Transverse colon (tissue), 4 donors: ENCODE data around the gene CFAP65. TPM values are rescaled to one million over a fixed set of nuclear protein-coding genes. Genes with fewer than 3 reads are reported as not detected.
A peak's percentile ranks its signal among the peaks of the same experiment; 100 is the strongest.

ENCODE experiments used
- DNase-seq: peaks from one replicate; pipeline ENCODE4 v3.0.0-alpha.2; 2019
- H3K27ac ChIP-seq, 4 donors: fragments of 200-600 bp; sonication (generic); 2 replicates each; pipeline ENCODE4 v1.5.1; 2016 to 2018; ENCODE audit warnings: inconsistent platforms in 4 of 4
- H3K27me3 ChIP-seq: fragments of 200-600 bp; sonication (generic); 2 replicates; pipeline ENCODE4 v1.5.1; 2017; ENCODE audit warnings: inconsistent platforms
- H3K36me3 ChIP-seq, 4 donors: fragments of 200-600 bp; sonication (generic); 2 replicates each; pipeline ENCODE4 v1.5.1; 2017 to 2019; ENCODE audit warnings: inconsistent platforms in 4 of 4
- H3K4me1 ChIP-seq, 4 donors: fragments of 200-600 bp; sonication (generic); 2 replicates each; pipeline ENCODE4 v1.5.1; 2017 to 2020; ENCODE audit warnings: inconsistent platforms in 4 of 4
- H3K4me3 ChIP-seq, 4 donors: fragments of 200-600 bp; sonication (generic); 1 replicate in 1 of 4; 2 replicates in 3 of 4; pipeline versions ENCODE4 v1.5.1 to v1.6.1; 2017 to 2019; ENCODE audit warnings: inconsistent platforms in 4 of 4
- H3K9me3 ChIP-seq, 2 donors: fragments of 200-600 bp; sonication (generic); 2 replicates each; pipeline ENCODE4 v1.5.1; 2017 to 2019; ENCODE audit warnings: inconsistent platforms in 2 of 2
- CTCF ChIP-seq, 5 experiments: fragments of 200-600 bp in 3 of 5; fragments of 450-650 bp in 2 of 5; sonication (generic) in 3 of 5; IDR thresholded peaks; 1 replicate in 2 of 5; 2 replicates in 3 of 5; pipeline ENCODE4 v1.5.1; 2016 to 2017; ENCODE audit warnings: antibody characterized with exemption in 5 of 5, inconsistent platforms in 3 of 5, mild to moderate bottlenecking in 2 of 5, moderate library complexity in 1 of 5
- EP300 ChIP-seq: sonication (generic); formaldehyde crosslinking; IDR thresholded peaks from one replicate; pipeline ENCODE4 v1.6.1; 2017; ENCODE audit warnings: antibody characterized with exemption, low read depth
- POLR2A ChIP-seq: fragments of 450-650 bp; IDR thresholded peaks from one replicate; pipeline ENCODE4 v1.6.1; 2016; ENCODE audit warnings: antibody characterized with exemption, mild to moderate bottlenecking, moderate library complexity
- POLR2AphosphoS5 ChIP-seq, 3 donors: sonication (generic); formaldehyde crosslinking; IDR thresholded peaks; one replicate each; pipeline ENCODE4 v1.6.1; 2016; ENCODE audit warnings: antibody characterized with exemption in 3 of 3
- WGBS, 2 donors: methylation state at CpG; one replicate each; pipeline ENCODE4 v1.1.5; 2018; ENCODE audit warnings: low coverage in 1 of 2; 5-methylcytosine and 5-hydroxymethylcytosine counted together
- in situ Hi-C, 4 donors: fragments of 200-750 bp; cut with MboI; loops; one replicate each; pipeline versions ENCODE4 v1.15.0 to v1.15.1; 2017; ENCODE audit warnings: low sequenced_read_pairs in 3 of 4, low pct_ligation_motif_present in 1 of 4, low pct_unique_long_range_greater_than_20kb in 1 of 4
- intact Hi-C: fragments of 100-400 bp; cut with DNase I; formaldehyde crosslinking; loops from one replicate; pipeline ENCODE4 v1.15.1; 2023; ENCODE audit warnings: low total_unique reads
- total RNA-seq, 4 donors: library from RNA; depleted of rRNA; stranded (reverse); fragments of >200 nt; gene quantifications; one replicate each; pipeline ENCODE4 v1.1.0, GENCODE V29; 2016

Gene CFAP65
- total RNA-seq, 4 donors from 2014 or later, result 0.64 to 3.0 (median 1.5) TPM; not detected in 1

GRCh38 chr2:218992703-218993344, 48.5 kb downstream of the CFAP65 start:
- WGBS, 2 donors, result 3% methylated on average over 43 of the region's 44 CpGs; no CpG with 5 or more reads in 1 of the 2 donors
- Histone ChIP-seq H3K27ac (no peak overlapping the region), H3K27me3 (peaks cover 93% of the 10 kb centered on the region), H3K4me3 (peak overlapping the region in 3 of 4 donors; percentile 11 to 52 (median 27)), H3K9me3 (no peaks in the 10 kb centered on the region), H3K4me1 (peaks cover 15 to 28% (median 20%) of the 10 kb centered on the region in 4 donors), H3K36me3 (no peaks in the 10 kb centered on the region)
- intact Hi-C loops, result no loop called here
- peak; percentile 11 for DNase-seq
- in situ Hi-C loops, result no loop called here
- TF ChIP-seq POLR2AphosphoS5 (IDR thresholded peaks at IDR 0.05), result no peak
- TF ChIP-seq POLR2A, result no peak
- TF ChIP-seq CTCF (IDR thresholded peaks at IDR 0.05), result no peak
- no peak for TF ChIP-seq EP300

DNA sequence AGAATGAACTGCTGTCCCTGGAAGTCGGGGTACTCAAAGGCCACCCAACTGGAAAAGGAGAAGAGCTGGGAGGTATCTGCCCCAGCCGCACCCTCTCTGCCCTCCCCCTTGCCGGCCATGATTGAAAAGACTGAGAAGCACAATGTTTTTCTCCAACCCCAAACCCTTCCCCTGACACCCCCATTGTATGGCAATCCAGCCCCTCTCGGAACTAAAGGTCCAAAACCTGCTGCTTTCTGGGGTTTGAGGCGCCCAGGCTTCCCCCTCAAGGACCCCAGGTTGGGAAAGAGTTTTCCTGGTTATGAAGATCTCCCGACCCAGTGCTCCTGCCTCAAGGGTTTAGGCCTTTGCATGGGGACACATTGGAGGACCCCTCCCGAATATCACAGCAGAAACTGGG, 49.1 kb downstream of the CFAP65 start:
- no peak for DNase-seq
- Histone ChIP-seq H3K27ac (no peak overlapping the region), H3K4me3 (no peak overlapping the region), H3K27me3 (peaks cover 95% of the 10 kb centered on the region), H3K4me1 (peaks cover 15 to 28% (median 20%) of the 10 kb centered on the region in 4 donors), H3K36me3 (no peaks in the 10 kb centered on the region), H3K9me3 (no peaks in the 10 kb centered on the region)
- in situ Hi-C loops, result no loop called here
- no peak for TF ChIP-seq CTCF (IDR thresholded peaks at IDR 0.05)
- WGBS, 2 donors, result 11% methylated on average over 7 of the region's 7 CpGs; no CpG with 5 or more reads in 1 of the 2 donors
- intact Hi-C loops, result no loop called here

DNA sequence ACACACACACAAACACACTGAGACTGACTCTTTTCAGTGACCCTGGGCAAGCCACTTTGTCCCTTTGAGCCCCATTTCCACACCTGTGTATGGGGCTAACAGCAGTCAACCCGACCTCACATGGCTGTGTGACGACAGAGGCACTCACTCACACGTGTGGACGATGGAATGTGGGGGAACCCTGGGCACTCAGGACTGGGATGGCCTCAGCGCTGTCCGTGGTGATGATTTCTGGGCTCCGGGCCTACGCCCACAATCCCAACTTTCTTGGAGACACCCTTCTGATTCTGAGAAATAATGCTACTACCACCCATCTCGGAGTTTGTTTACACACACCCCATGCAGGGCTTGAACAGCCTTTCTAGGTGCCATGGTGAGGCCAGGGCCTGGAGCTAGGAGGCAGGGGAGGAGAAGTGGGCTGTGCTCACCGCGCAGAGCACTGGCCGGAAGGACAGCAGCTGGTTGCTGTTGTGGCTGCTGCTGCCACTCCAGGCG, 49.6 kb downstream of the CFAP65 start:
- H3K27ac ChIP-seq, result no peak overlapping the region
- peaks cover 15 to 27% (median 20%) of the 10 kb centered on the region in 4 donors for H3K4me1 ChIP-seq
- peaks cover 95% of the 10 kb centered on the region for H3K27me3 ChIP-seq
- H3K36me3 ChIP-seq, result no peaks in the 10 kb centered on the region
- intact Hi-C loops, result no loop called here
- H3K4me3 ChIP-seq, result no peak overlapping the region
- WGBS, 2 donors, result 15% methylated on average over 13 of the region's 13 CpGs; no CpG with 5 or more reads in 1 of the 2 donors
- TF ChIP-seq POLR2AphosphoS5 (IDR thresholded peaks at IDR 0.05), result no peak
- no peak for TF ChIP-seq EP300
- no peak for TF ChIP-seq POLR2A
- H3K9me3 ChIP-seq, result no peaks in the 10 kb centered on the region
- no peak for DNase-seq
- in situ Hi-C loops, result no loop called here

DNA sequence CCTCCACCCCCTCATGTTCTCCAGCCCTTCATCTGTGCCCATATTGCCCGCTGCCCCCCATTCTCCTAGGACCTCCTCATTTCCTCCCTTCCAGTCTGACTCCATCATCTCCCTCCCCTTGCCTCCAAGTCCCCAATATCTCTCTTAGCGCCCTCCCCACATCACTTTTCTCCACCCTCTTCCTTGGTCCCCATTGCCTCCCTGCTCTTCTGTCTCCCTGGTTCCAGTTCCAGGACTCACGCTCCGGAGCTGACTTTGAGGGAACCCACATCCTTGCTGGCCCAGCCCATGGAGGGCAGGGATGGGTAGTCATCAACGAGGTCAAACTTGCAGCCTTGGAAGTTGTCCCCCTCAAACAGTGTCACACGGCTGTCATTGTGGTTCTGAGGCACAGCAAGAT, 50.7 kb downstream of the CFAP65 start:
- TF ChIP-seq POLR2AphosphoS5 (IDR thresholded peaks at IDR 0.05) (no peak), CTCF (IDR thresholded peaks at IDR 0.05) (no peak), EP300 (no peak), POLR2A (no peak)
- no peaks in the 10 kb centered on the region for H3K36me3 ChIP-seq
- intact Hi-C loops, result no loop called here
- no peak for DNase-seq
- no peak overlapping the region for H3K27ac ChIP-seq
- H3K27me3 ChIP-seq, result peaks cover 100% of the 10 kb centered on the region
- H3K9me3 ChIP-seq, result no peaks in the 10 kb centered on the region
- peaks cover 15 to 19% (median 18%) of the 10 kb centered on the region in 4 donors for H3K4me1 ChIP-seq
- no peak overlapping the region for H3K4me3 ChIP-seq
- in situ Hi-C loops, result no loop called here
- WGBS, 2 donors, result 20 to 21% methylated on average over 1 to 6 of the region's 6 CpGs
